22Rv1 (cell line): ENCODE data around the gene MRPL23.

Source experiments
- CTCF ChIP-seq: fragments of 450-650 bp; IDR thresholded peaks from 2 replicates; pipeline ENCODE4 v1.5.1; 2017; ENCODE audit warnings: mild to moderate bottlenecking
- ZFX ChIP-seq: fragments of 450-650 bp; IDR thresholded peaks from 2 replicates; pipeline ENCODE4 v1.6.1; 2017; ENCODE audit warnings: antibody characterized with exemption, borderline replicate concordance

DNA sequence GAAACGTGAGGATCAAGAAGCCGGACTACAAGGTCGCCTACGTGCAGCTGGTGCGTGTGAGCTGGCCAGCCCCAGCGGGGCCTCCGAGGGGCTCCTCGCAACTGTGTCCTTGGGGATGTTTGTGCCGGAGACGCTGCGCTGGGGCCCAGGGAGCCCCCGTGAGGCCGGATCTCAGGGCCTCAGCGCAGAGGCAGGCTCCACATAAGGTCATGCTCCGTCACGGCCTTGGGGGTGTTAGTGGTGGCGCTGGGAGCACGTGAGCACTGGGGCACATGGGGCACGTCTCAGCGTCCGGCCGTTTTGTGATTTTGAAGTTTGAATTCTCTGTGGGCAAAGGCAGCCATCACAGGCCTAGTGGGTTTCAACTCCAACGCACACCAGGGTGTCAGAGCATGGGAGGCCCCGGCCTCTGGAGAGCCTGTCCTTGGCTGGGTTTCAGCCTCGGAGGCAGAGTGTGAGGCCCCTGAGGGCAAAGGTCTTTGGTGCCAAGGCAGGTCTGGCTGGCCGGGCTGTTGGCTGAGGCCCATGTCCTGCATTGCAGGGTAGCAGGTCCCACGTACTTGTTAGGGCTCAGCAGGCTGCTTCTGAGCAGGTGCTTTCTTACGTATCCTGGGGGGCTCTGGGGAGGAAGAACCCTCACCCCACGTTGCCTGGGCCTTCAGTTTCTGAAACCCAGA lies 5.8 kb downstream of the MRPL23 start:
- TF ChIP-seq CTCF (no peak), ZFX (no peak)
